NCI-H1694 treated with DMSO at 0.1 percent for 48 hours (cell line): ENCODE results near the gene SMOC1.

Source experiments
- DNase-seq: peaks from one replicate; lab custom pipeline; 2025; lab: John Stamatoyannopoulos, UW

SMOC1 gene

GRCh38 chr14:69982886-69983285 is 103.7 kb downstream of the SMOC1 start:
- DNase-seq: no peak

GRCh38 chr14:69983317-69983716 is 104.1 kb downstream of the SMOC1 start:
- no peak for DNase-seq

GRCh38 chr14:69985463-69985862 is 106.2 kb downstream of the SMOC1 start:
- no peak for DNase-seq

GRCh38 chr14:69986336-69986735 is 107.1 kb downstream of the SMOC1 start:
- no peak for DNase-seq

GRCh38 chr14:69987406-69988121 is 108.3 kb downstream of the SMOC1 start:
- DNase-seq: no peak

- DNase-seq: no peak
Measured at GRCh38 chr14:69988979-69989378, 109.8 kb downstream of the SMOC1 start.

- DNase-seq: no peak
Measured at GRCh38 chr14:69989622-69990021, 110.4 kb downstream of the SMOC1 start.

GRCh38 chr14:69990323-69990722 is 111.1 kb downstream of the SMOC1 start:
- no peak for DNase-seq

- no peak for DNase-seq
Measured at GRCh38 chr14:69991422-69991821, 112.2 kb downstream of the SMOC1 start.

- no peak for DNase-seq
Measured at GRCh38 chr14:69992564-69992963, 113.3 kb downstream of the SMOC1 start.

GRCh38 chr14:69993326-69993725 is 114.1 kb downstream of the SMOC1 start:
- no peak for DNase-seq

GRCh38 chr14:69994002-69994401 is 114.8 kb downstream of the SMOC1 start:
- no peak for DNase-seq

- DNase-seq: no peak
Measured at GRCh38 chr14:69996216-69996615, 117.0 kb downstream of the SMOC1 start.

- DNase-seq: no peak
Measured at GRCh38 chr14:69997849-69998248, 118.6 kb downstream of the SMOC1 start.

- no peak for DNase-seq
Measured at GRCh38 chr14:69999261-69999674, 120.1 kb downstream of the SMOC1 start.

- no peak for DNase-seq
Measured at GRCh38 chr14:70000601-70001000, 121.4 kb downstream of the SMOC1 start.

- DNase-seq: no peak
Measured at GRCh38 chr14:70002589-70003346, 123.6 kb downstream of the SMOC1 start.

- no peak for DNase-seq
Measured at GRCh38 chr14:70004791-70005190, 125.6 kb downstream of the SMOC1 start.

GRCh38 chr14:70005281-70005805 is 126.1 kb downstream of the SMOC1 start:
- no peak for DNase-seq

GRCh38 chr14:70006699-70007098 is 127.5 kb downstream of the SMOC1 start:
- no peak for DNase-seq

- DNase-seq: no peak
Measured at GRCh38 chr14:70008284-70009262, 129.4 kb downstream of the SMOC1 start.

GRCh38 chr14:70009961-70010360 is 130.7 kb downstream of the SMOC1 start:
- no peak for DNase-seq
